C4-2B (cell line): ENCODE measurements around the gene CACFD1.

Source experiments
- H3K27ac ChIP-seq: fragments of 450-650 bp; 2 replicates; pipeline ENCODE4 v1.5.1; 2017
- CTCF ChIP-seq: fragments of 450-650 bp; conservative IDR thresholded peaks from 2 replicates; pipeline ENCODE4 v1.5.1; 2017; ENCODE audit warnings: mild to moderate bottlenecking
- ZFX ChIP-seq: fragments of 450-650 bp; IDR thresholded peaks from 2 replicates; pipeline ENCODE4 v1.6.1; 2017

CACFD1 gene

GRCh38 chr9:133477992-133478850 is 18.4 kb downstream of the CACFD1 start:
- no peak for TF ChIP-seq ZFX
- H3K27ac ChIP-seq = peak overlapping the region; percentile 73

GRCh38 chr9:133478851-133479711 is 19.3 kb downstream of the CACFD1 start, which contains the start of gene SLC2A6:
TSS of gene SLC2A6 (minus strand) at chr9:133479099. CDS start at chr9:133479059, 40 bp downstream.
- H3K27ac ChIP-seq = peak within 1 kb of the TSS; percentile 73

GRCh38 chr9:133483611-133484010 is 23.8 kb downstream of the CACFD1 start:
- TF ChIP-seq CTCF = no peak

More at GRCh38 chr9:133478851-133479711, 19.3 kb downstream of the CACFD1 start, which contains the start of gene SLC2A6:
- TF ChIP-seq CTCF = no peak
- peak; percentile 73; the same call in 1 of the 2 replicates for TF ChIP-seq ZFX

GRCh38 chr9:133484671-133485437 is 25.1 kb downstream of the CACFD1 start:
- H3K27ac ChIP-seq = peak overlapping the region; percentile 53
- TF ChIP-seq ZFX (no peak), CTCF (no peak)

More at GRCh38 chr9:133483611-133484010, 23.8 kb downstream of the CACFD1 start:
- no peak overlapping the region for H3K27ac ChIP-seq

GRCh38 chr9:133485531-133486260 is 25.9 kb downstream of the CACFD1 start:
- H3K27ac ChIP-seq = peak overlapping the region; percentile 53
- no peak for TF ChIP-seq ZFX
- TF ChIP-seq CTCF = no peak

- no peak for TF ChIP-seq CTCF
- no peak for TF ChIP-seq ZFX
- no peak overlapping the region for H3K27ac ChIP-seq
These were observed 27.6 kb downstream of the CACFD1 start for GRCh38 chr9:133487331-133487725.
